T-helper 2 cell (primary cell): ENCODE data around the gene EPB41L4A.
"Not testable (repeated sequence)": the region's sequence is repeated elsewhere in the genome, so short reads cannot be mapped to it uniquely, and the experiment has no call there.

Experiments used
- DNase-seq, 5 experiments: peaks; one replicate each; pipeline versions ENCODE4 v3.0.0 to v3.0.0-alpha.2; 2012 to 2022

EPB41L4A gene

GRCh38 chr5:112248623-112249022 lies 170.5 kb downstream of the EPB41L4A start:
- DNase-seq: no peak

- no peak for DNase-seq
Observed at GRCh38 chr5:112247960-112248359, 171.1 kb downstream of the EPB41L4A start.

- DNase-seq: no peak
Observed at GRCh38 chr5:112245656-112246055, 173.4 kb downstream of the EPB41L4A start.

- DNase-seq: no peak
Observed at GRCh38 chr5:112239996-112240395, 179.1 kb downstream of the EPB41L4A start.

- no peak for DNase-seq
Observed at GRCh38 chr5:112238473-112238872, 180.6 kb downstream of the EPB41L4A start.

- DNase-seq: no peak
Observed at GRCh38 chr5:112237456-112237855, 181.6 kb downstream of the EPB41L4A start.

- DNase-seq: no peak
Observed at GRCh38 chr5:112234000-112234399, 185.1 kb downstream of the EPB41L4A start.

GRCh38 chr5:112232667-112233066 lies 186.4 kb downstream of the EPB41L4A start:
- no peak for DNase-seq

- no peak for DNase-seq
Observed at GRCh38 chr5:112230606-112231005, 188.5 kb downstream of the EPB41L4A start.

GRCh38 chr5:112228667-112229066 lies 190.4 kb downstream of the EPB41L4A start:
- DNase-seq: no peak

GRCh38 chr5:112227911-112228631 lies 191.0 kb downstream of the EPB41L4A start:
- no peak for DNase-seq

- no peak for DNase-seq
Observed at GRCh38 chr5:112226215-112226614, 192.9 kb downstream of the EPB41L4A start.

- not testable (repeated sequence) for DNase-seq
Observed at GRCh38 chr5:112222997-112223396, 196.1 kb downstream of the EPB41L4A start.

GRCh38 chr5:112221128-112221527 lies 197.9 kb downstream of the EPB41L4A start:
- no peak for DNase-seq

- no peak for DNase-seq
Observed at GRCh38 chr5:112219000-112219399, 200.1 kb downstream of the EPB41L4A start.

- DNase-seq: no peak
Observed at GRCh38 chr5:112217843-112218579, 201.1 kb downstream of the EPB41L4A start.

GRCh38 chr5:112216140-112216539 lies 202.9 kb downstream of the EPB41L4A start:
- DNase-seq: no peak

GRCh38 chr5:112210430-112211005 lies 208.6 kb downstream of the EPB41L4A start:
- no peak for DNase-seq

GRCh38 chr5:112208699-112209615 lies 210.1 kb downstream of the EPB41L4A start:
- DNase-seq: no peak

- not testable (repeated sequence) for DNase-seq
Observed at GRCh38 chr5:112208195-112208594, 210.9 kb downstream of the EPB41L4A start.

GRCh38 chr5:112205846-112206245 lies 213.2 kb downstream of the EPB41L4A start:
- no peak for DNase-seq

GRCh38 chr5:112203229-112203628 lies 215.8 kb downstream of the EPB41L4A start:
- DNase-seq: no peak

GRCh38 chr5:112202694-112203093 lies 216.4 kb downstream of the EPB41L4A start:
- no peak for DNase-seq
